ENCODE measurements around the gene KRT9. TPM values are rescaled to one million over a fixed set of nuclear protein-coding genes. Genes with fewer than 3 reads are reported as not detected.
"Not testable (repeated sequence)": the region's sequence is repeated elsewhere in the genome, so short reads cannot be mapped to it uniquely, and the experiment has no call there.

KRT9 gene
- not detected in 2 replicates for total RNA-seq (2014; rRNA removed; shearing (Covaris generic))
- polyA plus RNA-seq (2014; cell fraction: nucleus; rRNA removed) = not detected in 2 replicates

GRCh38 chr17:41571561-41572434 lies at the start of gene KRT9:
TSS of gene KRT9 (minus strand) at chr17:41572059. CDS start at chr17:41571992, 67 bp downstream.
- DNase-seq (ENCODE audit: extremely low read depth, low read depth) = no peak

GRCh38 chr17:41621435-41621817 lies 49.6 kb upstream of the KRT9 start:
- not testable (repeated sequence) for DNase-seq (ENCODE audit: extremely low read depth, low read depth)

- DNase-seq (ENCODE audit: extremely low read depth, low read depth) = no peak
Measured at GRCh38 chr17:41620583-41621434, 49.0 kb upstream of the KRT9 start.

- DNase-seq (ENCODE audit: extremely low read depth, low read depth) = not testable (repeated sequence)
Measured at GRCh38 chr17:41619927-41620582, 48.2 kb upstream of the KRT9 start.

- DNase-seq (ENCODE audit: extremely low read depth, low read depth) = no peak
Measured at GRCh38 chr17:41619036-41619926, 47.4 kb upstream of the KRT9 start.

GRCh38 chr17:41618341-41619035 lies 46.6 kb upstream of the KRT9 start:
- DNase-seq (ENCODE audit: extremely low read depth, low read depth) = no peak

GRCh38 chr17:41617698-41618097 lies 45.8 kb upstream of the KRT9 start:
- no peak for DNase-seq (ENCODE audit: extremely low read depth, low read depth)

GRCh38 chr17:41617136-41617535 lies 45.3 kb upstream of the KRT9 start:
- DNase-seq (ENCODE audit: extremely low read depth, low read depth) = no peak

- not testable (repeated sequence) for DNase-seq (ENCODE audit: extremely low read depth, low read depth)
Measured at GRCh38 chr17:41616486-41616885, 44.6 kb upstream of the KRT9 start.

- DNase-seq (ENCODE audit: extremely low read depth, low read depth) = no peak
Measured at GRCh38 chr17:41615454-41615853, 43.6 kb upstream of the KRT9 start.

- DNase-seq (ENCODE audit: extremely low read depth, low read depth) = not testable (repeated sequence)
Measured at GRCh38 chr17:41614767-41615166, 42.9 kb upstream of the KRT9 start.

- DNase-seq (ENCODE audit: extremely low read depth, low read depth) = no peak
Measured at GRCh38 chr17:41614098-41614497, 42.2 kb upstream of the KRT9 start.

- no peak for DNase-seq (ENCODE audit: extremely low read depth, low read depth)
Measured at GRCh38 chr17:41613277-41614082, 41.6 kb upstream of the KRT9 start.

- not testable (repeated sequence) for DNase-seq (ENCODE audit: extremely low read depth, low read depth)
Measured at GRCh38 chr17:41612376-41613160, 40.7 kb upstream of the KRT9 start, which contains the start of gene KRT16. TSS of gene KRT16 (minus strand) at chr17:41612767. CDS start at chr17:41612688, 79 bp downstream.

- no peak for DNase-seq (ENCODE audit: extremely low read depth, low read depth)
Measured at GRCh38 chr17:41610965-41611640, 39.2 kb upstream of the KRT9 start.

GRCh38 chr17:41610061-41610517 lies 38.2 kb upstream of the KRT9 start:
- DNase-seq (ENCODE audit: extremely low read depth, low read depth) = not testable (repeated sequence)

GRCh38 chr17:41606930-41607329 lies 35.1 kb upstream of the KRT9 start:
- not testable (repeated sequence) for DNase-seq (ENCODE audit: extremely low read depth, low read depth)
